Esophagus mucosa (tissue), 1 donor: ENCODE data around the gene TIMP2. TPM values are rescaled to one million over a fixed set of nuclear protein-coding genes. Genes with fewer than 3 reads are reported as not detected.

Experiments
- ATAC-seq: fragments of 200-7000 bp; cut with Tn5 transposase; one replicate; pipeline ENCODE4 v1.9.1; 2020
- total RNA-seq: library from RNA; stranded (reverse); gene quantifications from one replicate; pipeline ENCODE4 v1.2.4, GENCODE V29; 2023
- donor health status: DM: yes; HTN: yes; CAD: no.

Gene TIMP2
- total RNA-seq, 1 donor from 2014 or later = 16.1 TPM

DNA sequence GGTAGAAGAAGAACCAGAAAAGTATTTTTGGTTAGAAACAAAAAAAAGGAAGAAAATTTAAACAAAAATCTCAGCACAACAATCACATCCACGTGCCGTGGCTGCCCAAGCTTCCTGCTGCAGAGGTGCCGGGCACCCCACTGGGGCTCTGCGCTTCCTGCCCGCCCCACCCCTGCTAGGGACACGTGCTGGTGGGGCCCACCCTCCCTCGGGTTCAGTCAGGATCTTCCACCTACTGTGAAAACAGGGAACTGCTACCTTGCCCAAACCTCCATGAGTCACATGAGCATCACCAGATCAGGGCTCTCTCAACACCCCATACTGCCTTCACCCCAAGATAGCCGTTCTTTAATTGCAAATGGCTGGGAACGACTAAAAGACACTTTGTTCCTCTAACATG is 118.7 kb downstream of the TIMP2 start:
- ATAC-seq = peak; percentile 28

DNA sequence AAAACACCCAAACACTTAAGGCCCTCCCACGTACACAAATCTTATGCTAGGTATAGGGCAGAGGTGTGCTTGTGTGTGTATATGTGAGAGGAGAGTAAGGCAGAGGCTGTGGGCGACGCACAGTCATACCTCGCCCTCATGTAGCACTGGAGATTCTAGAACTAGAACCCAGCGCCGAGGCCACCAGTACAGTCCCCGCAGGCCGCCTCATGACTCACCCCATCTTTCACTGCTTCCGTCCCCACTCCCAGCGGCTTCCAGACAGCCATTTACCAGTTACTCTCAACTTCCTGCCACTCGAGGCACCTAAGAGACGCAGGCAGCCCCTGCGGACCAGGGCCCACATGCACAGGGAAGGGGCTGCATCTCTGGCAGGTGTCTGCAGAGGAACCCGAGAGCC is 119.9 kb downstream of the TIMP2 start:
- ATAC-seq = peak; percentile 18

DNA sequence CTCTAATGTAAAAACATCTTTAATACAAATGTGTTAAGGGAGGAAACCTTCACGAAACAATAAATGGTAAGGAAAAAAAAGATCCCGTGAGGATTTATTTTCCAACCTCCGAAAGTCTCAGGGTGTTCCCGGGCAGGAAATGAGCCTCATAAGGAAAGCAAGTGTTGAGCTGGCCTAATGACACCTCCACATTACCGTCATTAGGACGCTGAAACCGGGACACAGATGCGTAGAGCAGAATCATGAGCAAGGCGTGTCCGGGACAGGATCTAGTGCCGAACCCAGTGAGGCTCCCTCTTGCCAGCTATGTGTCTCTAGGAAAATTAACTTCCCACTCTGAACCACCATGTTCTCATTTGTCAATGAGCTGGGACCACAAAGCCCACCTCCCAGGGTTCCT is 120.4 kb downstream of the TIMP2 start:
- ATAC-seq = peak; percentile 19

DNA sequence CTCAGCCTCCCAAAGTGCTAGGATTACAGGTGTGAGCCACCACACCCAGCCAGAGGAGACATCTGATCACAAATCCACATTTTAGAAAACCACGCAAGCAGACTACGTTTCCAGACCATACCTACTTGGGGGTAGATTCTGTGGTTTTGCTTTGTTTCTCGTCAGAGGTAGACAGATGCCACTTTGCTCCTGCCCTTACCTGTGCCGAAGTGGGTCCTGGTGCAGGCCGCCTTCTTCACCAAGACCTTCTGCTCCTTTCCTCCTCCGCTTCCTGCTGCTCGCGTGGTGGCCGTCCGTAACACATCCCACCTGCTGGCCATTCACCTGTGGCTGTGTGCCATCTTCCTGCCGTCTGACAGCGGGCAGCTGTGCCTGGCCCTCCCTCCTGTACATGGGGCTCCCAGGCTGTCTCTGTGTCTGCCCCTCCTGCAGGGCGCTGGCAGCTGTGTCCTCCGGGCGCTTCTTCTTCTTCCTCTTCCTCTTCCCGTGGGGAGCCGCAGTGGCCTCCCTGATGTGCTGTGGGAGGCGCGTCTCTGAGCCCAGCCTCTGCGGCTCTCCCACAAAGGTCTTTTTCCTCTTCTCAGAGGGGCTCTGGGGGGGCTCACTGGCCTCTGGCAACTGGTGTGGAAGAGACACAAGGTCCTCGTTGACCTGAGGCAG is 121.9 kb downstream of the TIMP2 start:
- ATAC-seq = no peak

Other genes with a start within 250 kb of the TIMP2 start
- gene CYTH1, start 143.1 kb downstream of the TIMP2 start, total RNA-seq = 54.7 TPM
- 26.4 TPM for gene USP36, start 84.6 kb downstream of the TIMP2 start, total RNA-seq
- gene CEP295NL, start 22.2 kb downstream of the TIMP2 start, total RNA-seq = 1.7 TPM
- gene LGALS3BP, start 54.5 kb upstream of the TIMP2 start, total RNA-seq = 193 TPM
- 55.5 TPM for gene CANT1, start 84.4 kb upstream of the TIMP2 start, total RNA-seq
- gene C1QTNF1, start 98.8 kb upstream of the TIMP2 start, total RNA-seq = 4.1 TPM
- 6.5 TPM for gene ENGASE, start 149.4 kb upstream of the TIMP2 start, total RNA-seq